Gastroesophageal sphincter (tissue), 3 donors: Measurements from ENCODE around the gene OBSL1.

Experiments
- EP300 ChIP-seq: sonication (generic); formaldehyde crosslinking; IDR thresholded peaks from one replicate; pipeline ENCODE4 v1.6.1; 2017; ENCODE audit warnings: antibody characterized with exemption, mild to moderate bottlenecking
- POLR2A ChIP-seq, 2 donors: fragments of 450-650 bp; IDR thresholded peaks; one replicate each; pipeline ENCODE4 v1.6.1; 2017; ENCODE audit warnings: antibody characterized with exemption in 2 of 2, mild to moderate bottlenecking in 2 of 2, moderate library complexity in 1 of 2
- TF ChIP-seq, protein P1 (sequence below), 4 experiments: fragments of 200-600 bp in 2 of 4; fragments of 450-650 bp in 2 of 4; sonication (generic) in 1 of 4; IDR thresholded peaks; one replicate each; pipeline ENCODE4 v1.5.1; 2017 to 2019; ENCODE audit warnings: antibody characterized with exemption in 4 of 4, mild to moderate bottlenecking in 2 of 4, moderate library complexity in 2 of 4

DNA sequence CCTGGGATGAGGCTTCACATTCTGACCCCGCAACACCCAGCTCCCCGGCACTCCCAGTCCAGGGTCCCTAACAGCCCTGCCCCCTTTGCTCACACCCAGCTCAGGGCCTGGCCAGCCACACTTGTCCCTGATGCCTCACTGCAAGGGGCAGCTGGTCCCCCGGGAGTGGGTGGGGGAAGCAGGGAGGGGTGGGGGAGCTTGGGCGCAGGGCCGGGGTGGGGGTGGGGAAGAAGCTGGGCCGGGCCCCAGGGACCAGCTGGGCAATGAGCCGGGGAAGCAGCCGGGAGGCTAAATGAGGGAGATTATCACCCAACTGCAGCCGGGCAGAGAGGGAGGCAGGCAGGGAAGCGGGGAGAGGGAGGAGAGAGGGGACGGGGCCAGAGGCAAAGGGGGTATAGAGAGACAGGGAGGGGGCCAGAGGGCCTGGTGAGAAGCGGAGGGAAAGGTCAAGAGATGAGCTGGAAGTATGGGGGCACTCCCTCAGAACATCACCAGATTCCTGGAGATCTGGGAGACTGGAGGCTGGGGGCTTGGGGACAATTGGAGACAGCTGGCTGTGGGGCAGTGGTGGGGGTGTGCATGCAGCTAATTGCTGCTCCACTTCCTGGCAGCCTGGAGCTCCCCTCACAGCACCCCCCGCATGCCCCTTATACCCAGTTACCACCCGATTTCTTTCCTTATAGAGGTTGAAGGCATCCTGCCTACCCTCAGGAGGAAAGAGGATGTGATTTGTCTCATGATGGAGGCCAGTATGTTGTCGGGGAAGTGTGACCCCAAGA is 59.6 kb downstream of the OBSL1 start:
- TF ChIP-seq, protein P1, sequence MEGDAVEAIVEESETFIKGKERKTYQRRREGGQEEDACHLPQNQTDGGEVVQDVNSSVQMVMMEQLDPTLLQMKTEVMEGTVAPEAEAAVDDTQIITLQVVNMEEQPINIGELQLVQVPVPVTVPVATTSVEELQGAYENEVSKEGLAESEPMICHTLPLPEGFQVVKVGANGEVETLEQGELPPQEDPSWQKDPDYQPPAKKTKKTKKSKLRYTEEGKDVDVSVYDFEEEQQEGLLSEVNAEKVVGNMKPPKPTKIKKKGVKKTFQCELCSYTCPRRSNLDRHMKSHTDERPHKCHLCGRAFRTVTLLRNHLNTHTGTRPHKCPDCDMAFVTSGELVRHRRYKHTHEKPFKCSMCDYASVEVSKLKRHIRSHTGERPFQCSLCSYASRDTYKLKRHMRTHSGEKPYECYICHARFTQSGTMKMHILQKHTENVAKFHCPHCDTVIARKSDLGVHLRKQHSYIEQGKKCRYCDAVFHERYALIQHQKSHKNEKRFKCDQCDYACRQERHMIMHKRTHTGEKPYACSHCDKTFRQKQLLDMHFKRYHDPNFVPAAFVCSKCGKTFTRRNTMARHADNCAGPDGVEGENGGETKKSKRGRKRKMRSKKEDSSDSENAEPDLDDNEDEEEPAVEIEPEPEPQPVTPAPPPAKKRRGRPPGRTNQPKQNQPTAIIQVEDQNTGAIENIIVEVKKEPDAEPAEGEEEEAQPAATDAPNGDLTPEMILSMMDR (IDR thresholded peaks at IDR 0.05), result no peak
- TF ChIP-seq POLR2A (IDR thresholded peaks at IDR 0.05) (no peak), EP300 (no peak)
